ENCODE measurements around the gene FER.
"Not testable (repeated sequence)": the region's sequence is repeated elsewhere in the genome, so short reads cannot be mapped to it uniquely, and the experiment has no call there.

Gene FER

DNA sequence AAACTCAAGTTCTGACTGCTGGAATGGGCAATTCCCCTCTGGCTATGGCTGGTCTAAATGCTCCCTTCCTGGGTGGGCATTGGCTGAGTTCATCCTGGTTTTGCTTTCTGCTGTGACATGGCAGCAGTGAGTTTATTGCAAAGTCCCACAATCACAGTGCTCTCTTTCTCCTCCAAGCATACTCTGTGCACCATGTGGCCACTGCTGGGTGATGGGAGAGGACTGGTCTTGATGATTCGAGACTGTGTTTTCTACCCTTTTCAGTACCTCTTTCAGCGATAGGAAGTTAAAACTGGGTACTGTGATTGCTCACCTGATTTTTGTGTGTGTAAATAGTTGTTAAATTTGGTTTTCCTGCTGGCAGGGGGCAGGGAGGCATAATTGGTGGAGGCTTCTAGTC is 49.7 kb downstream of the FER start:
- no peak for DNase-seq (ENCODE audit: low read depth in 4 of 4, low spot score in 1 of 4)

DNA sequence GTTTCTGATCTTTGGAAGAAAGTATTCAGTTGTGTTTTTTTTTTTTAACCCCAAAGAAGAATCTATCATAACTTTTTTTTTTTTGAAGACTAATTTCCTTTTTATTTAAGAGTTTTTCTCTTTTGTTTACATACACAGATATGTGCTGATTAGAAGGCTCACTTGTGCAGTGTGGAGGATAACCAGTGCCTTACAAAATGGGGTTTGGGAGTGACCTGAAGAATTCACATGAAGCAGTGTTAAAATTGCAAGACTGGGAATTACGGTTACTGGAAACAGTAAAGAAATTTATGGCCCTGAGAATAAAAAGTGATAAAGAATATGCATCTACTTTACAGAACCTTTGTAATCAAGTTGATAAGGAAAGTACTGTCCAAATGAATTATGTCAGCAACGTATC is 50.3 kb downstream of the FER start:
- no peak for DNase-seq (ENCODE audit: low read depth in 4 of 4, low spot score in 1 of 4)

DNA sequence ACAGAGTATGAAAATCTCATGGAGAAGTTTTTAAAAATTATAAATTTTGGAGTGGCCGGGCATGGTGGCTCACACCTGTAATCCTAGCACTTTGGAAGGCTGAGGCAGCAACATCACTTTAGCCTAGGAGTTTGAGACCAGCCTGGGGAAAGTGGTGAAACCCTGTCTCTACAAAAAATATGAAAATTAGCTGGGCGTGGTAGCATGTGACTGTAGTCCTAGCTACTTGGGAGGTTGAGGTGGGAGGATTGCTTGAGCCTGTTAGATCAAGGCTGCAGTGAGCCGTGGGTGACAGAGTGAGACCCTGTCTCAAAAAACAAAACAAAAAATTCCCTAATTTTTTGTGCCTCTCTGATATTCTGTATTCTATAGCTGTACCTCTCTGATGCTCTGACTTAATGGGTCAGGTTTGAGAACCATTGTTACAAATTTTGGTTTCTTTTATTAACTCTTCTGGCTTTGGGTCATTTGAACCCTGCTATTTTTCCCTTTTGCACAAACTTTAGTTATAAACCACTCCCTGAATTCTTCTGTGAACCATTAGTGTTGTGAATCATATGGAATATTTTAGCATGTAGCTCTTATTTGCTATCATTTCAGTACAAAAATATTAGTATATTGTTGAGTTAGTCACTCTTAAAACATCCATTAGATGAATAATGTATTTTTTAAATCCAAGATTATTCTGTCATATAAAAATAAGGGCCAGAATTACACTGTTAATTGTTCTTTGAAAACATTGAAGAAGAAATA is 51.0 kb downstream of the FER start:
- DNase-seq (ENCODE audit: low read depth in 4 of 4, low spot score in 1 of 4) = no peak

DNA sequence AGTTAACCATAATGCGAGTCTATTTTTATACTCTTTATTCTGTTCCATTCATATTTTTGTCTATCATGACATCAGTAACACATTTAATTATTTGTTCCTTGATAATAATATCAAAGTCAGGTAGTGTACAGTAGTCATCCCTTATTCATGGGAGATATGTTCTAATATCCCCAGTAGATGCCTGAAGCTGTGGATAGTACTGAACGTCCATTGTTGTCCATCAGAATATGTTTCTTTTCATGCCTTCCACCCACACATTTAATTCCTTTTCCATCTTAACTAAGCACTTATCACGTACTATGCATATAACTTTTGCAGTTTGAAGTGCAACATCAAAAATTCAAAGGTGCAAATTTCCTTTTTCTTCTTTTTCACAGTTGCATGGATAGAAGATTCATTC is 53.6 kb downstream of the FER start:
- DNase-seq (ENCODE audit: low read depth in 4 of 4, low spot score in 1 of 4) = no peak

DNA sequence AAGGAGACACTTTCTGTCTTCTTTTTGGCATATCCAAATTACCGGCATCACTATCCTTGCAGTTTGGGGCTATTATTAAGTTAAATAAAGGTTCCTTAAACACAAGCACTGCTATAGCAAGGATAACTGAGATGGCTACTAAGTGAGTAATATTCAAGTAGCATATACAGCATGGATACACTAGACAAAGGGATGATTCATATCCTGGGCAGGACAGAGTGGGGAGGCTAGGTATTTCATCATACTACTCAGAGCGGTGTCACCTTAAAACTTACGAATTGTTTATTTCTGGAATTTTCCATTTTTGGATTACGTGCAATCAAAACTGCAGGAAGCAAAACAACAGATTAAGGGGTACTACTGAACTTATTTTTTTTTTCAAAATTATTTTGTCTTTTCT is 54.1 kb downstream of the FER start:
- DNase-seq (ENCODE audit: low read depth in 4 of 4, low spot score in 1 of 4) = no peak

DNA sequence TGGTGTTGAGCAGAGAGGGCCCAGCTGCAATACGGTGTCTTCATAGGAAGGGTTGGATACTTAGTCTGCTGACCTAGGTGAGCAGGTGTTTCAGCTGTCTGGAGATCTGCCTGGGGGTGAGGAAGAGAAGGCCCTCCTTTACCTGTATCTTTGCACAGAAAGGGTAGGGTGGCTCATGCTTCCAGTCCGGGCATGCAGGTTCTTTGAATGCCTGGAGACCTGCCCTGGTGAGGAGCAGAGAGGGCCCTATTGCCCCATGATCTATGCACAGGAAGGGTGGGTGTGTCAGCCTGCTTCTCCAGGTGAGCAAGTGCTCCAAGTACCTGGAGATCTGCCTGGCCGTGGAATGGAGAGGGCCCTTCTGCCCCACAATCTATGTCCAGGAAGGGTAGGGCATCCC is 63.0 kb downstream of the FER start:
- no peak for DNase-seq (ENCODE audit: low read depth in 4 of 4, low spot score in 1 of 4)

DNA sequence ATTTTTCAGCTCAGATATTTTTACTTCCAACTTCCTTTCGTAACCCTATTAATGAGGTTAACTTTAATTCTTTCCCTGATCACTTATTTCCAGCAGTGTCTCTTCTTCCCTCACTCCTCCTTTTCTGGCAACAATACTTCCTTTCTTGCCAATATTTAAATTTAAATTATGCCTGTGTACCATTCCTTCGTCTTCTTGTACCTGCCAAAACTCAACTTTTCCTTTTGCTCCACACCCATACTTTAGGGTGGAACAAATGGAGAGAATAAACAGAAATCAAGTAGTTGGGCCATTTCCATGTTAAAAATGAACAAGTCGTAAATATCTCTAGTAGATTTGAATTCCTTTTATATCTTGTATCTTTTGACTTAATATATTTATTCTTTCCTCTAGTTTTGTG is 66.0 kb downstream of the FER start:
- no peak for DNase-seq (ENCODE audit: low read depth in 4 of 4, low spot score in 1 of 4)

DNA sequence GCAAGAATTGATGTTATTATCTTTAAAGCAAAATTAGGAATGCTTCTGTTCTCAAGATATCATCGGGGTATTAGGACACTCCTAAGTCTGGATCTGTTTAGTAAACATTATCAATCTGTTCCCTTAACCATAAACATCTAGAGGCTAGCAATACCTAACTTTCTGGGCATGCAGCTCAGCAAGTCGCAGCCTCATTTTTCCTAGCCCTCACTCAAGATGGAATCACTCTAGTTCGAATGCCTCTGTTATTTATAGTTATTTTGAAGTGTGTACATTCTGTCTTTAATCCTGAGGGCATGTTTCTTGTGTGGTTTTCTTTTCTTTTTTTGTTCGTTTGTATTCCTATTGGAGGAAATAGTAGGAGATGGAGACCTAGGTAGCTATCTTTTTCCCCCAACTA is 66.9 kb downstream of the FER start:
- no peak for DNase-seq (ENCODE audit: low read depth in 4 of 4, low spot score in 1 of 4)

DNA sequence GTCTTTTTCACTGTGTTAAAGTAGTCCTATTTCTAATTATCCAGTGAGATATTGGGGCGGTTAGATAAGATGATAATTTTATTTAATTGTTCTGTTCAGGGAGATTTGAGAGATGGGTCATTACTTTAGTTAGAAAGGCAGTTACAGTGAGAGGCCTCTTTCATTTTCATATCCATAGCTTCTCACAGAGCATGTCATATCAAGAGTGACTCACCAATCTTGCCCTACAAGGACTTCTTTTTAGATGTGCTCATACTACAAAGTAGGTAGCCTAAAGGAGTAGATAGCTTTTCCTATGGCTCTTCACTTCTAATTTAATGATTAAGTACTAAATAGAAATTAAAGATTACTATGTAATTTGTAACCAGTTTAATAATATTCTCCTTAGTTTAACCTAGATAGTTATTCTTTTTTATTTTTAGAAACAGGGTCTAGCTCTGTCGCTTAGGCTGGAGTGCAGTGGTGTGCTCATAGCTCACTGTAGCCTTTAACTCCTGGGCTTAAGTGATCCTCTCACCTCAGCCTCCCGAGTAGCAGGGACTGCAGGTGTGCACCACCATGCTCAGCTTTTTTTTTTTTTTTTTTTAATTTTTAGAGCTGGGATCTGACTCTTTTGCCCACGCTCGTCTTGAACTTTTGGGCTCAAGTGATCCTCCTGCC is 71.0 kb downstream of the FER start:
- DNase-seq (ENCODE audit: low read depth in 4 of 4, low spot score in 1 of 4) = no peak

DNA sequence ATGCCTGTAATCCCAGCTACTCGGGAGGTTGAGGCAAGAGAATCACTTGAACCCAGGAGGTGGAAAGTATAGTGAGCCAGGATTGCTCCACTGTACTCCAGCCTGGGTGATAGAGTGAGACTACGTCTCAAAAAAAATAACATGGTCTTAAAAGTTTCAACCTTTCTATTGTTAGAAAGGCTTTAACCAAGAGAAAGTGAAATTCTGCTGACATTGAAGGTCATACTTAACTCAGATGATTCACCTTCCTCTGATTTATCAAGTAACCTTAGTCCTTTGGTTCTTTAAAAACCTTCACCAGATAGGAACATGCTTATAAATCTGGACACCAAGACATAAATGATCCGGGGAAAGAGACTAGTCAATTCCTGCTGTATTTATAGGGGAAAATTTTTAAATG is 73.3 kb downstream of the FER start:
- no peak for DNase-seq (ENCODE audit: low read depth in 4 of 4, low spot score in 1 of 4)

DNA sequence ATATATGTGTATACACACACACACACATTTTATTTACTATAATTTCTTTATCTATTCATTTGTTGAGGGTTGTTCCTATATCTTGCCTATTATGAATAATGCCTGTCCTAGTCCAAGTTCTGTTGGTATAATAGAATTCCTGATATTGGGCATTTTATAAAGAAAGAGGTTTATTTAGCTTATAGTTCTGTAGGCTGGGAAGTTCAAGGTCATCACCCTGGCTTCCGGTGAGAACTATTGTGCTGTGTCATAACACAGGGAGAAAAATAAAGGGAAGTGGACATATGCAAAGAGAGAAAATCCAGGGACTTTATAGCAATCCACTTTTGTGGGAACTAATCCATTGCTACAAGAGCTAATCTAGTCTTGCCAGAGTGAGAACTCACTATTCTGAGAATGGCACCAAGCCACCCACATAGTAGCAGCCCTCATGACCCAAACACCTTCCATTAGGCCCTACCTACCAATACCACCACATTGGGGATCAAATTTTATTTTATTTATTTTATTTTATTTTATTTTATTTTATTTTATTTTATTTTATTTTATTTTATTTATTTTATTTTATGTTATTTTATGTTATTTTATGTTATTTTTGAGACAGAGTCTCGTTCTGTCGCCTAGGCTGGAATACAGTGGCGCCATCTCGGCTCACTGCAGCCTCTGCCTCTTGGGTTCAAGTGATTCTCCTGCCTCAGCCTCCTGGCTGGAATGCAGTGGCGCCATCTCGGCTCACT is 74.7 kb downstream of the FER start:
- no peak for DNase-seq (ENCODE audit: low read depth in 4 of 4, low spot score in 1 of 4)

DNA sequence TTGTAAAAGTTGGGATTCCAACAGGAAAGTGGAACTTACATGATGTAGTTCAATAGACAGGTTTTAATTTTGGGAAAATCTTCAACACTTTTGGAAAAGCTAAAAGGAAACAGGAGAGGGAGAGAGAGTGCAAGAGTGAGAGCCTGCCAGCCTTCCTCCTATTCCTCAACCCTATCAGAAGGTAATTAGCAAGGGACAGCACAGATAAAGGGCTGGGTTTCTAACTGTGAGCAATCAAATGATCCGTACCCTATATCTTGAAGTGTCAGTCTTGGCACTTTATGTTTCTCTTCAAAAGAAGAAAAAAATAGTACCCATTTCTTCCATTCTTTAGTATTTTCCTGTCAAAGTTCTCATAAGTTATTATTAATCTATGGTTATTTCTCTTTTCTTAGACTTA is 79.4 kb downstream of the FER start:
- no peak for DNase-seq (ENCODE audit: low read depth in 4 of 4, low spot score in 1 of 4)

DNA sequence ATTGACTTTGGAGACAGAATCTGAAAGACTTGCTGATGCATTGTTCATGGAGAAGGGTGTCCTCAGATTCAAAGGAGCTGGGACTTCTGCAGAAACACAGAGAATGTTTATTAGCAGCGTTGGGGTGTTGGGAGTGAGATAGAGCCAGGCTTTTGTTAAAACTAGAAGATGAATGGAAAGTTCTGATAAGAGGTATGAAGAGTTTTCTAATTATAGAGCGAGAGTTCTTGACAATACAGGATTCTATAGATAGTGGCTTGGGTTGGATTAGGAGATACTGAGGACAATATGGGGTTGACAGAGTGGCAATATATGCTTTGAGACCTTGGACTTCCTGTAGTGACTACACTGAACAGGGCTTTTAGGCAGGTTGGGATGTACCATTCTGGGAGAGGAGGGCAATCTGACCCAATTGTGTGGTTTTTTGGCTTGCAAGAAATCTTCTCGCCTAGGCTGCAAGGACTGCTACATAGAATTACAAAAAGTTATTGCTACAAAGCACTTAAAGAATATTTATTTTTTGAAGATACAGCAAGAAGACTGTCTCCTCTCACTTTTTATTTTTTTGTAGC is 83.1 kb downstream of the FER start:
- DNase-seq (ENCODE audit: low read depth in 4 of 4, low spot score in 1 of 4) = no peak

DNA sequence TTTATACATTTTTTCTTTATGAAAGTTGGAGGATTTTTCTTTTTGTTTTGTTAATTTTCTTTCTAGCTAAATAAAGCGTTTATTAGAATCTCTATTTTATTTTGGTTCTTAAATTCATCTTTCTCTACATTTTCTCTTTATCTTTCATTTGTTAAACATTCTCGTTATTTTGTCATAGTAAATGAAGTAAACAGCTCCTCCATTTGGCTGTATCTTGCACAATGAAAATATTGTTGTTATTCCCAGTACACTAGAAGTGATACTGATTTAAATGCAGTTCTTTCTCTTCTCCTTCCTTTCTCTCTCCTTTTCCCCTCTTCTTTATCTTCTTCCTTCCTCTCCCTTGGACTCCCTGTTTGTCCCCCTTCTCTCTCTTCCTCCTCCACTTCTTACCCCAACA is 88.8 kb downstream of the FER start:
- DNase-seq (ENCODE audit: low read depth in 4 of 4, low spot score in 1 of 4) = no peak

DNA sequence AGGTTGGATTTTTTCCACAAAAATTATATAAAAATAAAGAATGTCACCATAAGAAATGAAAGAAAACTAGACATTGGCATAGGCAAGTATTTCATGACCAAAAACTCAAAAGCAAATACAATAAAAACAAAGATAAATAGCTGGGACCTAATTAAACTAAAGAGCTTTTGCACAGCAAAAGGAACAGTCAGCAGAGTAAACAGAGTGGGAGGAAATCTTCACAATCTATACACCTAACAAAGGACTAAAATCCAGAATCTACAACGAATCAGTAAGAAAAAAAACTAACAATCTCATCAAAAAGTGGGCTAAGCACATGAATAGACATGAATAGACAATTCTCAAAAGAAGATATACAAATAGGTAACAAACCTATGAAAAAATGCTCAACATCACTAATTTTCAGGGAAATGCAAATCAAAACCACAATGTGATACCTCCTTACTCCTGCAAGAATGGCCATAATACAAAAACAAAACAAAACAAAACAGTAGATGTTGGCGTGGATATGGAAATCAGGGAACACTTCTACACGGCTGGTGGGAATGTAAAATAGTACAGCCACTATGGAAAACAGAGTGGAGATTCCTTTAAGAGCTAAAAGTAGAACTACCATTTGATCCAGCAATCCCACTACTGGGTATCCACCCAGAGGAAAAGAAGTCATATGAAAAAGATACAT is 94.7 kb downstream of the FER start:
- not testable (repeated sequence) for DNase-seq (ENCODE audit: low read depth in 4 of 4, low spot score in 1 of 4)

DNA sequence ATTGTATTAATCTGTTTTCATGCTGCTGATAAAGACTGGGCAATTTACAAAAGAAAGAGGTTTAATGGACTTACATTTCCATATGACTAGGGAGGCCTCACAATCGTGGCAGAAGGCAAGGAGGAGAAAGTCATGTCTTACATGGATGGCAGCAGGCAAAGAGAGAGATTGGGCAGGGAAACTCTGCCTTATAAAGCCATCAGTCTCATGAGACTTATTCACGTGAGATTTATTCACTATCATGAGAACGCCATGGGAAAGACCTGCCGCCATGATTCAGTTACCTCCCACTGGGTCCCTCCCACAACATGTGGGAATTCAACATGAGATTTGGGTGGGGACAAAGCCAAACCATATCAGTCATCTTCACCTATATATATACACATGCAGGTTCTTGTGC is 103.4 kb downstream of the FER start:
- not testable (repeated sequence) for DNase-seq (ENCODE audit: low read depth in 4 of 4, low spot score in 1 of 4)

DNA sequence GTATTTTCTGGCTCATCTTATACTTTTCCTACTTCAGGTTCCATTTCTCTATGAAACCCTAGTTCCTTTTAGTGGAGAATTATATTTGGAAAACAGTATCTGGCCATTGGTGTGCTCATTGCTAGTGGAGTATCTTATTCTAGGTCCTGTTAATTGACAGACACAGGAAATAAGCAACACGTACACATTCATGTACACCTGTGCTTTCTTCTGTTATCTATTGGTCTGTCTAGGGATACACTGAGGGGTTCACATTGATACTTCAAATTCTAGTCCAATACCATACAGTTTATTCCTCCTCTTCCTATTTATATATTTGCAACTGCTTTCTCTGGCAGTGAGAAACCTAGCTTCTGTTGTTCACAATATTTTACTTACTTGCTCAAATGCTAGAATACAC is 110.2 kb downstream of the FER start:
- DNase-seq (ENCODE audit: low read depth in 4 of 4, low spot score in 1 of 4) = no peak

DNA sequence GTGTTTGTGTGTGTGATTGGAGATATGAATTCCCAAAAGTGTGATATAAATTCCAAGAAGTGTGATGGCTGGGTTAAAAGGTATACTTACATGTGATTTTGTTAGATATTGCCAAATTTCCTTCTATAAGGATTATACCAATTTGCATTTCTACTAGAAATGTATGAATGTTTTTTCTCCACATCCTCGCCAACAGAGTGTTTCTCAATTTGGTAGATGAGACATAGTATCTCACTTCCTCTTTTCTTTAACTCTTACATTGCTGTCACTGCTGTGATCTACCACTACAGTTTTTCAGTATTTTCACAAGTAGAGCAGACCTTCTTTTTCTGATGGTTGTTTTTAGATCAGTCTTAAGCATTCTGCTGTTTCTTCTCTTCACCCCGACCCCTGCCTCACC is 111.3 kb downstream of the FER start:
- DNase-seq (ENCODE audit: low read depth in 4 of 4, low spot score in 1 of 4) = no peak

DNA sequence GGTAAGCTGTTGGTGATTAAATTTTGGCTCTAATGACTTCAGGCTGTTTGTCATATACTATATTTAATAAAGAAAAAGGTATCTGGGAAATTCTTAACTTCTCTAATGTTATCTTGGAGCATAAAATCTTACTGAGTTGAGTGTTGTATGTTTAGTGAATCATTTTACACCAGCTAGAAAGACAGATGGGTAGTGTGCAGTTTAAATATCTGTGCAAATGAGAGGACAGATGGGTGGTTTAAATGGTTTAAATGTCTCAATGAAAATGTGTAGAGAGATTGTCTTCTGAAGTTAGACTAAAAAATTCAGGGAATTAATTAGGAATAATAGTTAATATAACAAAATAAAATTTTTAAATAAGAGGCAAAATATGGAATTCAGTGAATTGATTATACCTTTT is 114.5 kb downstream of the FER start:
- no peak for DNase-seq (ENCODE audit: low read depth in 4 of 4, low spot score in 1 of 4)

DNA sequence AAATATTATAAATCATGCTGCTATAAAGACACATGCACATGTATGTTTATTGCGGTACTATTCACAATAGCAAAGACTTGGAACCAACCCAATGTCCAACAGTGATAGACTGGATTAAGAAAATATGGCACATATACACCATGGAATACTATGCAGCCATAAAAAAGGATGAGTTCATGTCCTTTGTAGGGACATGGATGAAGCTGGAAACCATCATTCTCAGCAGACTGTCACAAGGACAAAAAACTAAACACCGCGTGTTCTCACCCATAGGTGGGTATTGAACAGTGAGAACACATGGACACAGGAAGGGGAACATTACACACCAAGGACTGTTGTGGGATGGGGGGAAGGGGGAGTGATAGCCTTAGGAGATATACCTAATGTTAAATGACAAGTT is 118.4 kb downstream of the FER start:
- not testable (repeated sequence) for DNase-seq (ENCODE audit: low read depth in 4 of 4, low spot score in 1 of 4)

DNA sequence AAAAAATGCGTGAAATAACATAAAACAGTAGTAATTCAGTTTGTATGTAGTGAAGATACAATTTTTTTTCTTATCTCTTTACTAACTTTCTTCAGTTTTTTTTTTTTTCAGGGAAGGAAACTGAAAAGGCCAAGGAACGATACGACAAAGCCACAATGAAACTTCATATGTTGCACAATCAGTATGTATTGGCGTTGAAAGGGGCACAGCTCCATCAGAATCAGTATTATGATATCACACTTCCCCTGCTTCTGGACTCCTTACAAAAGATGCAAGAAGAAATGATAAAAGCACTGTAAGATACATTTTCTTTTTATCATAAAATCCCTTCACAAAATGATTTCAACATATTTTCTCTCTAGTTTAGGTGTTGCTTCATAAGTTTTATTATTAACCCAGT is 120.0 kb downstream of the FER start:
- no peak for DNase-seq (ENCODE audit: low read depth in 4 of 4, low spot score in 1 of 4)

DNA sequence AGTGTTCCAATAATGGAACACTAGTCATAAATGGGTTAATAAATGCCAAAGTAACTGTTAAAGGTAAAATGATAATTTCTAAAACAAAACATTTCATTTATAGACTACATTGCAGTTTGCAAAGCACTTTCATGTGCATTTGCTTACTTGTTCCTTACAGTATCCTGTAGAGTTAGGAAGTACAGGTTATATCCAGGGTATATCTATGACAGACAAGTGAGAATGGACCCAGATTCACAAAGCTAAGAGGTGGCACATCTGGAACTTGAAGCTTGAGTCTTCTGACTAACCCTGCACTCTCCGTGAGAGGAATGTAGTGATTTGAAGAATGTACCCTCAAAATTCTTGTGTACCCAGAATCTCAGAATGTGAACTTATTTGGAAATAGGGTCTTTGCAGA is 121.4 kb downstream of the FER start:
- no peak for DNase-seq (ENCODE audit: low read depth in 4 of 4, low spot score in 1 of 4)

Data from stimulated activated CD4-positive, alpha-beta T cell treated with anti-CD3 and anti-CD28 coated beads, Interleukin-1b, Interleukin-23, amount 100 ng/mL, for 24 hours (primary cell).